GM20431 (cell line): ENCODE data around the gene ZFPM1.
"Not testable (repeated sequence)": the region's sequence is repeated elsewhere in the genome, so short reads cannot be mapped to it uniquely, and the experiment has no call there.

Experiments
- in situ Hi-C: fragments of 300-500 bp; cut with MseI, MboI; formaldehyde crosslinking; loops from one replicate; pipeline ENCODE4 v1.15.0; 2020; ENCODE audit warnings: low sequenced_read_pairs; ENCODE audit not compliant: unreplicated experiment

Gene ZFPM1

GRCh38 chr16:88518411-88519111, 65.5 kb downstream of the ZFPM1 start:
- in situ Hi-C loops = not testable (repeated sequence)

DNA sequence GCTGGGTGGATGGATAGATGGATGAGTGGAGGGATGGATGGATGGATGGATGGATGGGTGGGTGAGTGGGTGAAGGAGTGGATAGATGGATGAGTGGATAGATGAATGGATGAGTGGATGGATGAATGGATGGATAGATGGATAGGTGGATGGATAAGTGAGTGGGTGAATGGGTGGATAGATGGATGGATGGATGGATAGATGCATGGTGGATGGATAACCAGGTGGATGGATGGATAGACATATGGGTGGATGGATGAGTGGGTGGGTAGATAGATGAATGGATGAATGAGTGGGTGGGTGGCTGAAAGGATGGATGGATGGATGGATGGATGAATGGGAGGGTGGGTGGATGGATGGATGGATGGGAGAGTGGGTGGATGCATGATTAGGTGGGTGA, 66.2 kb downstream of the ZFPM1 start:
- in situ Hi-C loops = no loop called here

DNA sequence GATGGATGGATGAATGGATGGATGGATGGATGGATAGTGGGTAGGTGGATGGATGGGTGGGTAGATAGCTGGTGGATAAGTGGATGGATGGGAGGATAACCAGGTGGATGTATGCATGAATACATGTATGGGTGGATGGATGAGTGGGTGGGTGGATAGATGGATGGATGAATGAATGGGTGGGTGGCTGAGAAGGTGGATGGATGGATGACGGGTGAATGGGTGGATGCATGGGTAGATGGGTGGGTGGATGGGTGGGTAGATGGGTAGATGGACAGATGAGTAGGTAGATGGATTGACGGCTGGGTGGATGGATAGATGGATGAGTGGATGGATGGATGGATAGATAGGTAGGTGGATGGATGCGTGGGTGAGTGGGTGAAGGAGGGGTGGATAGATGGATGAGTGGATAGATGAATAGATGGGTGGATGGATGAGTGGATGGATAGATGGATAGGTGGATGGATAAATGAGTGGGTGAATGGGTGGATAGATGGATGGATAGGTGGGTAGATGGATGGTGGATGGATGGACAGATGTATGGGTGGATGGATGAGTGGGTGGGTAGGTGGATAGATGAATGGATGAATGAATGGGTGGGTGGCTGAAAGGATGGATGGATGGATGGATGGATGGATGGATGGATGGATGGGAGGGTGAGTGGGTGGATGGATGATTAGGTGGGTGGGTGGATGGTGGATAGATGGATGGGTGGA, 67.0 kb downstream of the ZFPM1 start:
- in situ Hi-C loops = no loop called here

DNA sequence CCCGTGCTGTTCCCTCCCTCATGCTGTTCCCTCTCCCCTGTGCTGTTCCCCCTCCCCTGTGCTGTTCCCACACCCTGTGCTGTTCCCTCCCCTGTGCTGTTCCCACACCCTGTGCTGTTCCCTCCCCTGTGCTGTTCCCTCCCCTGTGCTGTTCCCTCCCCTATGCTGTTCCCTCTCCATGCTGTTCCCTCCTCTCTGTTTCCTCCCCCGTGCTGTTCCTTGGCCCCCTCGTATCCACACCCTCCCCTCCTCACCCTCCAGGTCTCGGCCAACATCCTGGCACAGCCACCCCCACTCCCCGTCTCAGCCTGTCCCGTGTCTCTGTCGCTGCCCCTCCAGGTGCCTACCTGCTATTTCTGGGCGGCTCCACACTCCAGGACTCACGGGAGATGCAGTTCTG, 68.6 kb downstream of the ZFPM1 start:
- in situ Hi-C loops = no loop called here

- in situ Hi-C loops = no loop called here
These were observed 69.3 kb downstream of the ZFPM1 start for GRCh38 chr16:88522276-88522949.

- in situ Hi-C loops = no loop called here
These were observed 70.5 kb downstream of the ZFPM1 start for GRCh38 chr16:88523309-88524161.

GRCh38 chr16:88524274-88524972, 71.3 kb downstream of the ZFPM1 start:
- in situ Hi-C loops = no loop called here

DNA sequence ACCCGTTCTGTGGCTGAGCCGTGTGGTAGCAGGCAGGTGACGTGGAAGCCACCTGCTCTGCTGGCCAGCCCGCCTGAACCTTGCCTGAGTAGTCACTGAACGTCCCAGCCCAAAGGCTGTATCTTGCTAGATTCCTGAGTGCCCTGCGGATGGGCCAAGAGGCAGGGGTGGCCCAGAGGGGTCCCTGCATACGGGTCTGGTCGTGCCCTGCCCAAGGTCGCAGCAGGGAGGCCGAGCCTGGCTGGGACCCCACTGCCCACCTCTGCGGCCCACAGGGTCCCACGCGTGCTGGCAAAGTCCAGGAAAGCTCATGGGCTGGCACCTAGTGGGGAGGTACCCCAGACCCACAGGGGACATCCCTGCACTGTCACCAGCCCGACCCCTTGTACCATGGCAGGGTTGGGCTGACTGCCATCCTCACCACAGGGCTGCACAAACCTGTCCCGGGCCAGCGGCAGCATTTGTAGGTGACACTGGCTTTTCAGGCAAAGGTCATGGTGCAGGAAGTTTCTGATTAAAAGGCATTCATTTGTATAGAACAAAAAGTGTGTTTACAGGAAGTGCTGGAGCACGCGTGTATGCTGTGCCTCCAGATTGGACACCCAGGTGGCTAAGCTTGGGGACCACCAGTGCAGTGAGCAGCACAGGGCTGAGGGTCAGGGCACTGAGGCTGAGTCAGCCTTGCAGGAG, 72.0 kb downstream of the ZFPM1 start:
- in situ Hi-C loops = no loop called here

DNA sequence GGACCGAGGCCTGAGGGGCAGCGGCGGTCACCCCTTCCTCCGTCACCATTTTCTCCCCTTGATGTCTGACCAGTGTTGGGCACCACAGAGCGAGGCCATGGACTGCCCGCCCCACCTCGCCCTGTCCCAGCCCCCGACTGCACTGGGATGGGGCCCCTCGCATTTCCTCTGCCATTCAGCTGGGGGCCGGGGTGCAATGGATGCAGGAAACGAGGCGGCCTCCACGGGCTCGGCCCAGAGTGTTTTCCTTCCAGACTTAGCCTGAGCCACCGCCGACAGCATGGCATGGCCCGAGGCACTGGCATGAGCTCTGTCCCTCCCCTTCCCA, 72.5 kb downstream of the ZFPM1 start:
- in situ Hi-C loops = no loop called here

DNA sequence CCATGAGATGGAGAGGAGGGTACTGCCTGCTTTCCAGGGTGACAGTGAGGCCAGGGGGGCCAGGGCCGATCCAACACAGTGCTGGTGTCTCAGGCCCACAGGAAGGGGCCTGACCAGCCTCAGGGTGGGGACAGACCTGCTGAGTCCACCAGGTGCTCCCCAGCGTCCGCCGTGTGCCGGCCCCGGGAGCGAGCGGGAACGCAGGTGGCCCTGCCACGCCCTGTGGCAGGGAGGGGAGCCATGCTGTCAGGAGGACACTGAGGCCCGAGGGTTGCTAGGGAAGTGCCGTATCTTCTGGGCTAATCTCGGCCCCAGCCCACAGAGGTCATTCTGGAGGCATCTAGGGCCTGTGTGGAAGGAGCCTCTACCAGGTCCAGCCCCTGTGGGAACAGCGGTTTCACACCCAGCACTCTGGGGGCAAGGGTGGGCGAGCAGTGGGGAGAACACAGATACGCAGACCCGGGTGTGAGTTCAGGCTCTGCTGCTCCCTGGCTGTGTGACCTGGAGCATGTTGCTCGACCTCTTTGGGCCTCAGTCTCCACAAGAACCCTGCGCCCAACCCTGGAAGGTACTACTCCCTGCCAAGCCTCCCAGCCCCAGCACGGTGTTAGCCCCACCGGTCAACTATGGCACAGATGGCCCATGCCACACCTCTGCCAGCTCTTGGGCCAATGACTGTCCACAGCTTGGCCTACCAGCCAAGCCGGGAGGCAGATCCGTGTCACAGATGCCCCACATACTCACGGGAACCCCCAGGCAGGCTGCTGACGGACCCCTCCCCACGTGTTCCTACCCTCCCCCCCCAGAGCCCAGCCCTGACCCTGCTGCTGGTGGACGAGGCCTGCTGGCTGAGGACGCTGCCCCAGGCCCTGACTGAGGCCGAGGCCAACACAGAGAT, 73.2 kb downstream of the ZFPM1 start:
- in situ Hi-C loops = no loop called here

GRCh38 chr16:88526906-88527185, 73.8 kb downstream of the ZFPM1 start:
- in situ Hi-C loops = no loop called here

GRCh38 chr16:88527186-88527936, 74.3 kb downstream of the ZFPM1 start:
- in situ Hi-C loops = no loop called here

DNA sequence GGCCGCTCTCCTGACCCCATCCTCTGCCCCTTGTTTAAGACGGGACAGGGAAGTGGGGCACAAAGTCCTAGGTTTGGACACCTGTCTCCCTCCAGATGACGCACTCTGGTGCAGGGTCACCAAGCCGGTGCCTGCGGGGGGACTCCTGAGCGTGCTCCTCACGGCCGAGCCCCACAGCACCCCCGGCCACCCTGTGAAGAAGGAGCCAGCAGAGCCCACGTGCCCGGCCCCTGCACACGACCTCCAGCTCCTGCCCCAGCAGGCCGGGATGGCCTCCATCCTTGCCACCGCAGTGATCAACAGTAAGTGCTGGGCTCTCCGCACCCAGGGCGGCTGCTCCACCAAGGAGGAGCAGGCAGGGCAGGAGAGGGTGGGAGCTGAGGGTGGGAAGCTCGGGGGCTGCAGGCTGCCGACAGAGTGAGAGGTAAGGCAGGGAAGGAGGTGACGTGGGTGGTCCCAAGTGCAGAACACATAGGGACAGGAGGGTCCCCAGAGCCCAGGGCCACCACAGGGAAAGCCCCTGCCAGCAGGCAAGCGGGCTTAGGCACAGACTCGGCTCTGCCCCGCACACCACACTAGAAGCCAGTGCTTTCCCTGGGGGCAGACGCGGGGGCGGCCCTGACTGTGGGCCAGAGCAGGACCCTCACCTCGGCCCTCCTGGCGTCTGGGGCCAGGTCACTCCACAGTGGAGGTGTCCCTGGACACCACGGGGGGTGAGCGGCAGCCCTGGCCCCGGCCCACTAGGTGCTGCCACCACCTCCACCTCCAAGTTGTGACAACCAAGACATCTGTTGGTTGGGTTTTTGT, 75.1 kb downstream of the ZFPM1 start:
- in situ Hi-C loops = no loop called here

- in situ Hi-C loops = no loop called here
These were observed 75.8 kb downstream of the ZFPM1 start for GRCh38 chr16:88528902-88529318.

- in situ Hi-C loops = no loop called here
These were observed 76.5 kb downstream of the ZFPM1 start for GRCh38 chr16:88529596-88529995.

DNA sequence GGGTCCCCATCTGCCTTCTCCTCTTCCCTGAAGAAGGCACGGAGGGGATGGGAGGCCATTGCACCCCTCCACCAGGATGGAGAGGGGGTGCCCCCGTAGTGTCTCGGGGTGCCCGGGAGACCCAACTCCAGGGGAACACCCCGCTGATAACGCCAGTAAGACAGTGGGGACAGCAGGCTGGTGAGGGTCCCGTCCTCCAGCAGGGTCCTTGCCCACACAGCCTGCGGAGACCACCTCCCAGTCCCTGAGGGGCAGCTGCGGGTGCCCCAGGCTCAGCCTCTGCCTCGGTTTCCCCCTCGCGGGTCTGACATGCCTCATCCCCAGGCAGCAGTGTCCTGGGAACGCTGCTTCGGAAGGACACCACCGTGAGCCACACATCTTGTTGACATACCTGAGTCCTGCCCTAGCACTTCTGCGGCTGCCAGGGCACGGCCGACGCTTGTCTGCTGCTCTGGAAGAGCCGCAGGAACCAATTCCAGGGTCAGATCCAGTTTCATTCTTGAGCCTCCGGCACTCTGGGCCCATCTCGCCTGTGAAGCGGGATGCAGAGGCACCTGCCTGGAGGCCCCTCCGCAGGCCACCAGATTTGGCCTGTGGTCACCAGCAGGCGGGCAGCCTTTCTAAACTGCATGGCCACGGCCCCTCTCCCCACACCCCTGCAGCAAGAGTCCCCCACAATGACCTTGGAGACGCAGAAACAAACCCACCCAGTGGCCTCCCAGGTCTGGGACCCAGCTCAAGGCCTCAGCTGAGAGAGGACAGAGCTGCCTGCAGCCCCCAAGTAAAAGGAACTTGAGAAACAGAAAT, 77.2 kb downstream of the ZFPM1 start:
- in situ Hi-C loops = no loop called here
